K562 (cell line): ENCODE measurements around the gene TBX1. TPM values are rescaled to one million over a fixed set of nuclear protein-coding genes. Genes with fewer than 3 reads are reported as not detected.

Experiments used
- E2F3 ChIP-seq: fragments of 250-450 bp; sonication (Bioruptor Pico); IDR thresholded peaks from 2 replicates; pipeline ENCODE4 v1.4.0; 2020; ENCODE audit warnings: mild to moderate bottlenecking
- EZH2 ChIP-seq: IDR thresholded peaks from 2 replicates; pipeline ENCODE4 v1.6.1; 2012; ENCODE audit warnings: low read depth, mild to moderate bottlenecking, inconsistent platforms, low read length, borderline replicate concordance
- FOXA1 ChIP-seq: fragments of 450-650 bp; IDR thresholded peaks from 2 replicates; pipeline ENCODE4 v1.6.1; 2016; ENCODE audit warnings: mild to moderate bottlenecking, borderline replicate concordance
- HIVEP1 ChIP-seq: fragments of 250-450 bp; sonication (Bioruptor Pico); IDR thresholded peaks from 2 replicates; pipeline ENCODE4 v1.4.0; 2020; ENCODE audit warnings: mild to moderate bottlenecking
- MTF1 ChIP-seq: fragments of 250-450 bp; sonication (Bioruptor Pico); IDR thresholded peaks from 2 replicates; pipeline ENCODE4 v1.9.0; 2021; ENCODE audit warnings: moderate library complexity, mild to moderate bottlenecking, inconsistent platforms, borderline replicate concordance
- NR2C2 ChIP-seq, 2 experiments: fragments of 200-800 bp in 1 of 2; sonication (Bioruptor generic) in 1 of 2; sonication (generic) in 1 of 2; formaldehyde crosslinking in 1 of 2; IDR thresholded peaks; 2 replicates each; pipeline versions ENCODE4 v1.6.1 to v1.8.0; 2016 to 2022; ENCODE audit warnings: mild to moderate bottlenecking in 1 of 2, missing compliant biosample characterization in 1 of 2, missing genetic modification characterization in 1 of 2, missing genetic modification reagents in 1 of 2
- RFX1 ChIP-seq: fragments of 450-650 bp; IDR thresholded peaks from 2 replicates; pipeline ENCODE4 v1.6.1; 2016; ENCODE audit warnings: mild to moderate bottlenecking, moderate library complexity
- RFX7 ChIP-seq: fragments of 250-450 bp; sonication (Bioruptor Pico); IDR thresholded peaks from 2 replicates; pipeline ENCODE4 v1.5.1; 2021; ENCODE audit warnings: mild to moderate bottlenecking
- SIX5 ChIP-seq, 2 experiments: IDR thresholded peaks; 2 replicates each; pipeline ENCODE4 v1.6.1; 2011; ENCODE audit warnings: low read length in 2 of 2, borderline replicate concordance in 1 of 2, low read depth in 1 of 2, mild to moderate bottlenecking in 1 of 2, moderate library complexity in 1 of 2; ENCODE audit not compliant: insufficient read depth in 1 of 2
- TAF15 ChIP-seq: fragments of 200-400 bp; formaldehyde crosslinking; IDR thresholded peaks from 2 replicates; pipeline ENCODE4 v1.6.1; 2017; ENCODE audit warnings: mild to moderate bottlenecking, low read depth, low read length, moderate library complexity
- WHSC1 ChIP-seq: IDR thresholded peaks from one replicate; pipeline ENCODE4 v1.6.1; 2012; ENCODE audit warnings: low read length, control low read depth, inconsistent platforms
- YBX1 ChIP-seq: fragments of 450-650 bp; IDR thresholded peaks from 2 replicates; pipeline ENCODE4 v1.7.1; 2016; ENCODE audit warnings: mild to moderate bottlenecking
- ZSCAN32 ChIP-seq: fragments of 450-650 bp; formaldehyde crosslinking; IDR thresholded peaks from 2 replicates; pipeline ENCODE4 v1.4.0; 2020; ENCODE audit warnings: mild to moderate bottlenecking, moderate library complexity
- polyA plus RNA-seq, 8 experiments: library from polyadenylated mRNA; depleted of rRNA in 4 of 8; stranded (reverse) in 5 of 8; unstranded in 3 of 8; fragments of >200 nt; fragmentation: Nextera tagmentation in 2 of 8; fragmentation: Illumina TruSeq in 1 of 8; extraction: Ambion mirVana in 2 of 8; extraction: Trizol in 1 of 8; gene quantifications; 2 replicates each; pipeline versions ENCODE4 v1.2.1 to v1.2.3, GENCODE V29; 2011 to 2014; ENCODE audit warnings: inconsistent platforms in 1 of 8, missing spikeins in 1 of 8
- total RNA-seq, 7 experiments: library from RNA; depleted of rRNA in 6 of 7; stranded (reverse); fragments of >200 nt in 6 of 7; fragmentation: Illumina TruSeq in 2 of 7; extraction: Trizol in 2 of 7; gene quantifications; 2 replicates each; pipeline versions ENCODE4 v1.2.1 to v1.2.3, GENCODE V29; 2011 to 2021; ENCODE audit warnings: low replicate concordance in 1 of 7
- TF ChIP-seq, protein P1 (sequence below): fragments of 250-450 bp; sonication (Bioruptor Pico); IDR thresholded peaks from 2 replicates; pipeline ENCODE4 v1.8.0; 2021; ENCODE audit warnings: borderline replicate concordance, mild to moderate bottlenecking, moderate library complexity; ENCODE audit not compliant: poor library complexity, severe bottlenecking
- TF ChIP-seq, protein P2 (sequence below): fragments of 250-450 bp; sonication (Bioruptor Pico); IDR thresholded peaks from 2 replicates; pipeline ENCODE4 v1.5.0; 2020; ENCODE audit warnings: mild to moderate bottlenecking

Gene TBX1
- total and polyA plus RNA-seq, 9 of the 15 experiments (the other 6 are each of a cell fraction or from before 2014, with no cell fraction given), result 0.07 to 35.0 (median 3.9) TPM

GRCh38 chr22:19719050-19719482 lies 41.5 kb upstream of the TBX1 start (continued):
- TF ChIP-seq, protein P1, sequence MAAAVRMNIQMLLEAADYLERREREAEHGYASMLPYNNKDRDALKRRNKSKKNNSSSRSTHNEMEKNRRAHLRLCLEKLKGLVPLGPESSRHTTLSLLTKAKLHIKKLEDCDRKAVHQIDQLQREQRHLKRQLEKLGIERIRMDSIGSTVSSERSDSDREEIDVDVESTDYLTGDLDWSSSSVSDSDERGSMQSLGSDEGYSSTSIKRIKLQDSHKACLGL, result peak; percentile 54
- TF ChIP-seq EZH2 (no peak), FOXA1 (no peak), MTF1 (CRISPR knock-in tag) (no peak), HIVEP1 (CRISPR knock-in tag) (no peak), E2F3 (CRISPR knock-in tag) (no peak), NR2C2 (CRISPR knock-in tag; IDR thresholded peaks at IDR 0.05) (no peak), NR2C2 (tag; IDR thresholded peaks at IDR 0.05) (no peak), WHSC1 (no peak), TAF15 (0 out of 2 replicates have a peak, but pooled peaks have one; percentile 40), YBX1 (no peak), RFX7 (CRISPR knock-in tag) (no peak), SIX5 (IDR thresholded peaks at IDR 0.05; ENCODE audit: borderline replicate concordance in 1 of 2, insufficient read depth in 1 of 2, low read depth in 1 of 2, low read length in 2 of 2) (no peak), ZSCAN32 (CRISPR knock-in tag) (no peak), RFX1 (no peak)
- TF ChIP-seq, protein P2, sequence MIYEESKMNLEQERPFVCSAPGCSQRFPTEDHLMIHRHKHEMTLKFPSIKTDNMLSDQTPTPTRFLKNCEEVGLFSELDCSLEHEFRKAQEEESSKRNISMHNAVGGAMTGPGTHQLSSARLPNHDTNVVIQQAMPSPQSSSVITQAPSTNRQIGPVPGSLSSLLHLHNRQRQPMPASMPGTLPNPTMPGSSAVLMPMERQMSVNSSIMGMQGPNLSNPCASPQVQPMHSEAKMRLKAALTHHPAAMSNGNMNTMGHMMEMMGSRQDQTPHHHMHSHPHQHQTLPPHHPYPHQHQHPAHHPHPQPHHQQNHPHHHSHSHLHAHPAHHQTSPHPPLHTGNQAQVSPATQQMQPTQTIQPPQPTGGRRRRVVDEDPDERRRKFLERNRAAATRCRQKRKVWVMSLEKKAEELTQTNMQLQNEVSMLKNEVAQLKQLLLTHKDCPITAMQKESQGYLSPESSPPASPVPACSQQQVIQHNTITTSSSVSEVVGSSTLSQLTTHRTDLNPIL (CRISPR knock-in tag), result no peak
